Naive thymus-derived CD4-positive, alpha-beta T cell (primary cell): Measurements from ENCODE around the gene HDDC2. TPM values are rescaled to one million over a fixed set of nuclear protein-coding genes. Genes with fewer than 3 reads are reported as not detected.

ENCODE experiments used
- ATAC-seq: fragments of 150-1000 bp; cut with Tn5 transposase; 2 replicates; pipeline ENCODE4 v1.10.0; 2021; ENCODE audit warnings: mild to moderate bottlenecking, moderate library complexity
- CTCF ChIA-PET: fragments of 350-600 bp; sonication (Branson Sonifier 250); formaldehyde crosslinking; loops from one replicate; lab custom pipeline; 2021; ENCODE audit warnings: antibody characterized with exemption; lab: Charles Lee
- POLR2A ChIA-PET: fragments of 350-600 bp; sonication (Branson Sonifier 250); formaldehyde crosslinking; loops from one replicate; lab custom pipeline; 2021; ENCODE audit warnings: antibody characterized with exemption, inconsistent platforms; lab: Charles Lee
- DNase-seq, 9 donors: peaks; one replicate each; pipeline versions ENCODE4 v3.0.0 to v3.0.0-alpha.2; 2020 to 2022; ENCODE audit warnings: mixed read lengths in 1 of 9
- H3K27ac ChIP-seq: one replicate; pipeline ENCODE4 v1.7.0; 2013; ENCODE audit warnings: mild to moderate bottlenecking, low read depth, low read length, moderate library complexity
- H3K27me3 ChIP-seq, 2 donors: one replicate each; pipeline ENCODE4 v1.7.0; 2013; ENCODE audit warnings: low read length in 2 of 2, mild to moderate bottlenecking in 2 of 2, moderate library complexity in 2 of 2; ENCODE audit not compliant: control insufficient read depth in 2 of 2, insufficient read depth in 2 of 2
- H3K36me3 ChIP-seq, 3 experiments: 1 replicate in 2 of 3; 2 replicates in 1 of 3; pipeline ENCODE4 v1.7.0; 2013; ENCODE audit warnings: low read length in 3 of 3, mild to moderate bottlenecking in 3 of 3, moderate library complexity in 1 of 3; ENCODE audit not compliant: insufficient read depth in 3 of 3, control insufficient read depth in 2 of 3
- H3K4me1 ChIP-seq, 2 donors: one replicate each; pipeline ENCODE4 v1.7.0; 2013; ENCODE audit warnings: low read length in 2 of 2, mild to moderate bottlenecking in 2 of 2, moderate library complexity in 1 of 2; ENCODE audit not compliant: control insufficient read depth in 2 of 2, insufficient read depth in 2 of 2
- H3K4me3 ChIP-seq: 2 replicates; pipeline ENCODE4 v1.7.0; 2013; ENCODE audit warnings: mild to moderate bottlenecking, low read length
- H3K9me3 ChIP-seq, 3 experiments: 1 replicate in 2 of 3; 2 replicates in 1 of 3; pipeline ENCODE4 v1.7.0; 2013; ENCODE audit warnings: low read length in 3 of 3; ENCODE audit not compliant: control insufficient read depth in 2 of 3
- H3K27ac Mint-ChIP-seq, 9 donors: one replicate each; pipeline ENCODE4 v1.8.0; 2020 to 2022; ENCODE audit warnings: mixed read lengths in 9 of 9, mild to moderate bottlenecking in 8 of 9, moderate library complexity in 5 of 9, inconsistent platforms in 2 of 9
- H3K27me3 Mint-ChIP-seq, 5 donors: one replicate each; pipeline ENCODE4 v1.8.0; 2021 to 2022; ENCODE audit warnings: mixed read lengths in 5 of 5, mild to moderate bottlenecking in 1 of 5
- H3K36me3 Mint-ChIP-seq, 5 donors: one replicate each; pipeline ENCODE4 v1.8.0; 2020 to 2022; ENCODE audit warnings: mixed read lengths in 5 of 5, mild to moderate bottlenecking in 3 of 5, inconsistent platforms in 1 of 5
- H3K4me1 Mint-ChIP-seq, 7 donors: one replicate each; pipeline ENCODE4 v1.8.0; 2020 to 2022; ENCODE audit warnings: mixed read lengths in 7 of 7, mild to moderate bottlenecking in 3 of 7, inconsistent platforms in 1 of 7
- H3K4me3 Mint-ChIP-seq, 10 donors: one replicate each; pipeline ENCODE4 v1.8.0; 2020 to 2022; ENCODE audit warnings: mild to moderate bottlenecking in 10 of 10, mixed read lengths in 10 of 10, moderate library complexity in 6 of 10, inconsistent platforms in 2 of 10
- H3K9me3 Mint-ChIP-seq, 11 donors: one replicate each; pipeline ENCODE4 v1.8.0; 2020 to 2022; ENCODE audit warnings: mixed read lengths in 11 of 11, mild to moderate bottlenecking in 4 of 11, inconsistent platforms in 1 of 11, moderate library complexity in 1 of 11
- intact Hi-C, 2 donors: fragments of 100-400 bp; cut with micrococcal nuclease; formaldehyde crosslinking; loops; one replicate each; pipeline ENCODE4 v1.15.1; 2023
- polyA plus RNA-seq, 2 donors: library from polyadenylated mRNA; unstranded; fragments of 300-500 nt; fragmentation: Illumina TruSeq; gene quantifications; one replicate each; pipeline ENCODE4 v1.2.3, GENCODE V29; 2021
- total RNA-seq, 6 experiments: library from RNA in 5 of 6; stranded (reverse) in 5 of 6; gene quantifications; 1 replicate in 5 of 6; 2 replicates in 1 of 6; pipeline ENCODE4 v1.2.3 and lab custom pipeline; 2021 to 2026

HDDC2 gene
- total and polyA plus RNA-seq, 7 experiments from 2014 or later: 33.4 to 116 (median 55.1) TPM

DNA sequence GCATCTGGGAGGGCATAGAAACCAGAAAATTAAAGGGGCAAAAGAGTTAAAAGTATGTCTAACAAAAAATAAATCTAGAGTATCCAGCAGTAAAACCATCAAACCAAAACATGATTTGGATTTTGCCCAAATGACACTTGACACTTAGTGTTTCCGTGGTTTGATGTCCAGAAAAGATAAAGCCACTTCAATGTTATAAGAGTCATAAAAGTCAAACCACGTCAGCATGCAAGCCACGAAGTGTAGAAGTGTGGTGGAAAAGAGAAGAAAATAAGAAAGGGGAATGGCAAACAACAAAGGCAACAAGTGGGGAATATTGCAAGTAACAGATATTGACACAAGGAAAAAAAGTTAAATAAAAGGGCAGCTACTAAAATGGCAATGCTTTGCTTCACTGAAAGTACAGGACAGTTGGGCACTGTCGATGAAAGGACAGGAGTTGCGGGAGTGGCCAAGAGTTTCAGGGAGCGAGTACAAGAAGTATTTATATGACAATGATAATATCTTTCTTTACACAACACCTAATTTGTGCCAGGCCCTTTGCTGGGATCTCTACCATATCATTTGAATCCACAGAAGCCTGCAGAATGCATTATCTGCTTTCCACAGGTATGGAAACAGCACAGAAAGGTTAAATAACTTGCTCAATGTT is 6.3 kb upstream of the HDDC2 start:
- Mint-ChIP-seq H3K36me3 (peaks cover 0 to 3% (median 0%) of the 10 kb centered on the region in 5 donors), H3K4me3 (no peak overlapping the region), H3K4me1 (peaks cover 6 to 19% (median 13%) of the 10 kb centered on the region in 7 donors), H3K27ac (no peak overlapping the region), H3K9me3 (no peaks in the 10 kb centered on the region), H3K27me3 (peaks cover 4 to 64% (median 5%) of the 10 kb centered on the region in 5 donors)
- Histone ChIP-seq H3K9me3 (no peaks in the 10 kb centered on the region), H3K4me3 (no peak overlapping the region), H3K4me1 (peaks cover 5 to 13% of the 10 kb centered on the region in 2 donors), H3K27ac (no peak overlapping the region), H3K27me3 (no peaks in the 10 kb centered on the region), H3K36me3 (no peaks in the 10 kb centered on the region)
- intact Hi-C loops: loop anchor here (10.0 kb wide), 1 partner anchor 1037 kb away; the partner anchor contains the start of gene CENPW (in 2 of the 2)
- ATAC-seq (no peak), DNase-seq (no peak)
- ChIA-PET CTCF (interaction anchor here (1.5 kb wide), 1 partner anchor 10 kb away, joined by 4 read pairs; no protein-coding TSS in a partner anchor), POLR2A (no interaction called here)

DNA sequence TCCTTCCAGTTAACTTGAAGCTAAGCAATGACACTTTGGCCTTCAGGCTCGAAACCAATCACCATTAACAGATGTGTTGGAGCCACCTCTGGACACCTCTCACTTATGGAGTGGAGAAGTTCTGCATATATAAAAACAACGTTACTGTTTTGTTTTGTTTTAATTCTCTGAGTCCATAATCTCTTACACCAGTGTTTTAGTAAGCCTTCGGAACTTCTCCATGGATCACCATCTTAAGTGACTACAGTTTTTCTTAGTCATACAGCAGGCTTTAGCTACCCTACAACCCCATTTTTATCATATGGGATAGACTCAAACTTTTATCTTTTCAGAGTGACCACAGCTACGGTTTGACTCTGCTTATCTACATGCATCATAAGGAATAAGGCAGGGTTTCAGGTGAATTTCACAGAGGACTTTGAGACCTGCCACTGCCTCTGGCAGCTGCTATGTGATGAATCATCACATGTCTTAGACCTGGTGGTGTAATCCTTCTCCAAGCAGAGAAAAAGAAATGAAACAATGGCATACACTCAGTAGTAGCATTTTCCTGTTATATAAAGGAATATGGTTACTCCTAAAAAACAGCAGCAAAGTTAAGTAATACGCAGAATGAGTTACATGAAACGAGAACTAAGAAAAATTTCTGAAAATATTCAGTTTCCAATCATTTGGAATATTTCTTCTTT is 5.5 kb upstream of the HDDC2 start:
- Mint-ChIP-seq H3K9me3 (peaks cover 0 to 3% (median 0%) of the 10 kb centered on the region in 11 donors), H3K27ac (no peak overlapping the region), H3K4me3 (no peak overlapping the region), H3K27me3 (peaks cover 4 to 58% (median 5%) of the 10 kb centered on the region in 5 donors), H3K36me3 (peaks cover 0 to 3% (median 0%) of the 10 kb centered on the region in 5 donors), H3K4me1 (peaks cover 12 to 27% (median 21%) of the 10 kb centered on the region in 7 donors)
- intact Hi-C loops: loop anchor here (10.0 kb wide), 1 partner anchor 1038 kb away; the partner anchor contains the start of gene CENPW (in 2 of the 2)
- ChIA-PET POLR2A (no interaction called here), CTCF (interaction anchor here (1.3 kb wide), 1 partner anchor 474 kb away, joined by 3 read pairs; no protein-coding TSS in a partner anchor)
- no peak overlapping the region for H3K27ac ChIP-seq
- H3K27me3 ChIP-seq: no peaks in the 10 kb centered on the region
- ATAC-seq: no peak
- H3K4me3 ChIP-seq: no peak overlapping the region
- DNase-seq: no peak
- no peaks in the 10 kb centered on the region for H3K36me3 ChIP-seq
- peaks cover 12 to 21% of the 10 kb centered on the region in 2 donors for H3K4me1 ChIP-seq
- H3K9me3 ChIP-seq: no peaks in the 10 kb centered on the region

DNA sequence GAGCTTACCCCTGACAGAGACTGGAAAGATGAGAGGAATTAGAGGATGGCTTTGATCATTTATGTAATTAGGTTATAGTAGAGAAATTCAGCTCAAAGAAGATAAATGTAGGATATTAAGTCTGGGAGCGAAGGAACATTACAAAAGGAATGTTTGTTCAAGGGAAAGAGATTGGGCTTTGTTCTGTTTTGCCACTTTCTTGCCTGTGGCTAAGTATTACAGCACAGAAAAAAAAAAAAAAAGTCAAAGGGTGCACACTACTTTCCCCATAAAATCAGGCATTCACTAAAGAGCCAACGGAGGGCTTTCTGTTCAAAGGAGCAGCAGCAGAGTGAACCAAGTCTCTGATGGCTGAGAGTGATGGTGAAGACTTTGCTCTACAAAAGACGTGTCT is 5.0 kb upstream of the HDDC2 start:
- intact Hi-C loops: loop anchor here (10.0 kb wide), 1 partner anchor 1038 kb away; the partner anchor contains the start of gene CENPW (in 2 of the 2)
- no peak overlapping the region for H3K27ac ChIP-seq
- H3K36me3 ChIP-seq: no peaks in the 10 kb centered on the region
- H3K27me3 Mint-ChIP-seq: peaks cover 4 to 53% (median 5%) of the 10 kb centered on the region in 5 donors
- H3K9me3 ChIP-seq: no peaks in the 10 kb centered on the region
- H3K36me3 Mint-ChIP-seq: peaks cover 0 to 3% (median 0%) of the 10 kb centered on the region in 5 donors
- peaks cover 0 to 3% (median 0%) of the 10 kb centered on the region in 11 donors for H3K9me3 Mint-ChIP-seq
- no peak overlapping the region for H3K4me3 ChIP-seq
- peaks cover 16 to 25% of the 10 kb centered on the region in 2 donors for H3K4me1 ChIP-seq
- H3K4me3 Mint-ChIP-seq: no peak overlapping the region
- CTCF ChIA-PET: interaction anchor here (1.3 kb wide), 1 partner anchor 474 kb away, joined by 3 read pairs; no protein-coding TSS in a partner anchor
- POLR2A ChIA-PET: no interaction called here
- DNase-seq: no peak
- no peak overlapping the region for H3K27ac Mint-ChIP-seq
- no peak for ATAC-seq
- peaks cover 17 to 29% (median 24%) of the 10 kb centered on the region in 7 donors for H3K4me1 Mint-ChIP-seq
- H3K27me3 ChIP-seq: no peaks in the 10 kb centered on the region

DNA sequence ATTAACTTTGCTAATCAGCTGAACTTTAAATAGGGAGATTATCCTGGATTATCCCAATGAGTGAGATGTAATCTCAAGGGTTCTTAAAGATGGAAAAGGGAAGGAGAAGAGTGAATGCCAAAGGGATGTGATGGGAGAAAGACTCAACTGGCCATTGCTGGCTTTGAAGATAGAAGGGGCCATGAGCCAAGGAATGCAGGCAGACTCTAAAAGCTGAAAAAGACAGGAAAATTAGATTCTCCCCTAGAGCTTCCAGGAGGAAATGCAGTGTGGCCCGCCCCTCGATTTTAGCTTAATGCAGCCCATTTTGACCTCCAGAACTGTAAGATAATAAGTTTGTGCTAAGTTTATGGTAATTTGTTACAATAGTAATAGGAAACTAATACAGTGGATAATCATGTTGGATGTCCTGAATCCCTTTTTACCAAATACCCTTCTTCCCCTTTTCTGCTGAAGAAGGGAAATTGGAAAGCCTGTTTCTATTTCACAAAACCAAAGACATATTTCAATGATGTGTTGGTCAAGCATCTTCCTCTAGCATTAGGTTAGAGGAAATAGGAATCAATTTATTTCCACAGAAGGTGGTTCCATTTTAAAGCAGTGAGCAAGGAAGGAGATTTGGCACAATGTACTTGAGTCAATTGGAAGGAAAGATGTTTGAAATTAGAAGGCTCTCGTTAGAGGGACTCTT is 3.3 kb upstream of the HDDC2 start:
- POLR2A ChIA-PET: interaction anchor here (0.6 kb wide), 1 partner anchor 475 kb away, joined by 3 read pairs; no protein-coding TSS in a partner anchor
- H3K4me1 Mint-ChIP-seq: peaks cover 23 to 38% (median 35%) of the 10 kb centered on the region in 7 donors
- peaks cover 0 to 10% (median 0%) of the 10 kb centered on the region in 5 donors for H3K36me3 Mint-ChIP-seq
- intact Hi-C loops: loop anchor here (5.0 to 10.0 kb wide), 8 partner anchors 153 to 1962 kb away; partner anchors contain the start of genes CENPW (in 2 of the 2), HINT3 (in 1 of the 2), RNF146 (in 1 of the 2) and TPD52L1 (in 1 of the 2)
- no peaks in the 10 kb centered on the region for H3K9me3 ChIP-seq
- no peak overlapping the region for H3K4me3 Mint-ChIP-seq
- CTCF ChIA-PET: no interaction called here
- H3K27me3 ChIP-seq: no peaks in the 10 kb centered on the region
- H3K4me3 ChIP-seq: no peak overlapping the region
- peaks cover 0 to 48% (median 5%) of the 10 kb centered on the region in 5 donors for H3K27me3 Mint-ChIP-seq
- no peak for ATAC-seq
- peaks cover 0 to 3% (median 0%) of the 10 kb centered on the region in 11 donors for H3K9me3 Mint-ChIP-seq
- H3K36me3 ChIP-seq: no peaks in the 10 kb centered on the region
- H3K27ac Mint-ChIP-seq: peak overlapping the region in 4 of 9 donors; percentile 12 to 85 (median 74)
- no peak overlapping the region for H3K27ac ChIP-seq
- DNase-seq: no peak
- peaks cover 21 to 25% of the 10 kb centered on the region in 2 donors for H3K4me1 ChIP-seq

DNA sequence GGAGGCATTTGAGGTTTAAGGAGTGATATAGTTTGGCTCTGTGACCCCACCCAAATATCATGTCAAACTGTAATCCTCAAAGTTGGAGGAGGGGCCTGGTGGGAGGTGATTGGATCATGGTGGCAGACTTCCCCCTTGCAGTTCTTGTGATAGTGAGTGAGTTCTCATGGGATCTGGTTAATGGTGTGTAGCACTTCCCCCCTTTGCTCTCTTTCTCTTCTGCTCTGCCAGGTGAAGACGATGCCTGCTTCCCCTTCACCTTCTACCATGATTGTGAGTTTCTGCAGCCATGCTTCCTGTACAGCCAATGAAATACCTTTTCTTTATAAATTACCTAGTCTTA is 1.7 kb upstream of the HDDC2 start:
- intact Hi-C loops: loop anchor here (1.0 to 10.0 kb wide), 13 partner anchors 8 to 1964 kb away; partner anchors contain the start of genes CENPW (in 2 of the 2), HINT3 (in 2 of the 2), RNF146 (in 2 of the 2) and TPD52L1 (in 2 of the 2)
- peaks cover 0 to 3% (median 0%) of the 10 kb centered on the region in 11 donors for H3K9me3 Mint-ChIP-seq
- POLR2A ChIA-PET: interaction anchor here (0.5 to 3.5 kb wide), 5 partner anchors 444 to 691 kb away, joined by 4 to 23 read pairs (median 7); partner anchors contain the start of genes HEY2 and NCOA7
- peak overlapping the region; percentile 64 to 95 (median 85) for H3K27ac Mint-ChIP-seq
- H3K4me1 ChIP-seq: peaks cover 25 to 32% of the 10 kb centered on the region in 2 donors
- H3K27me3 ChIP-seq: no peaks in the 10 kb centered on the region
- H3K36me3 Mint-ChIP-seq: peaks cover 8 to 22% (median 10%) of the 10 kb centered on the region in 5 donors
- peak overlapping the region; percentile 76 for H3K27ac ChIP-seq
- DNase-seq: no peak
- CTCF ChIA-PET: interaction anchor here (0.6 to 0.8 kb wide), 2 partner anchors 7 to 151 kb away, joined by 3 read pairs; no protein-coding TSS in a partner anchor
- no peak for ATAC-seq
- peaks cover 0 to 8% (median 0%) of the 10 kb centered on the region in 3 experiments for H3K36me3 ChIP-seq
- no peaks in the 10 kb centered on the region for H3K9me3 ChIP-seq
- peaks cover 31 to 51% (median 48%) of the 10 kb centered on the region in 7 donors for H3K4me1 Mint-ChIP-seq
- H3K4me3 ChIP-seq: no peak overlapping the region
- peaks cover 0 to 43% (median 5%) of the 10 kb centered on the region in 5 donors for H3K27me3 Mint-ChIP-seq
- H3K4me3 Mint-ChIP-seq: peak overlapping the region in 9 of 10 donors; percentile 22 to 95 (median 91)
